ENCODE data around the gene RAVER1. TPM values are rescaled to one million over a fixed set of nuclear protein-coding genes. Genes with fewer than 3 reads are reported as not detected.

RAVER1 gene
- total and polyA plus RNA-seq, 9 of the 15 experiments (the other 6 are each of a cell fraction or from before 2014, with no cell fraction given) = 0.06 to 113 (median 7.0) TPM

DNA sequence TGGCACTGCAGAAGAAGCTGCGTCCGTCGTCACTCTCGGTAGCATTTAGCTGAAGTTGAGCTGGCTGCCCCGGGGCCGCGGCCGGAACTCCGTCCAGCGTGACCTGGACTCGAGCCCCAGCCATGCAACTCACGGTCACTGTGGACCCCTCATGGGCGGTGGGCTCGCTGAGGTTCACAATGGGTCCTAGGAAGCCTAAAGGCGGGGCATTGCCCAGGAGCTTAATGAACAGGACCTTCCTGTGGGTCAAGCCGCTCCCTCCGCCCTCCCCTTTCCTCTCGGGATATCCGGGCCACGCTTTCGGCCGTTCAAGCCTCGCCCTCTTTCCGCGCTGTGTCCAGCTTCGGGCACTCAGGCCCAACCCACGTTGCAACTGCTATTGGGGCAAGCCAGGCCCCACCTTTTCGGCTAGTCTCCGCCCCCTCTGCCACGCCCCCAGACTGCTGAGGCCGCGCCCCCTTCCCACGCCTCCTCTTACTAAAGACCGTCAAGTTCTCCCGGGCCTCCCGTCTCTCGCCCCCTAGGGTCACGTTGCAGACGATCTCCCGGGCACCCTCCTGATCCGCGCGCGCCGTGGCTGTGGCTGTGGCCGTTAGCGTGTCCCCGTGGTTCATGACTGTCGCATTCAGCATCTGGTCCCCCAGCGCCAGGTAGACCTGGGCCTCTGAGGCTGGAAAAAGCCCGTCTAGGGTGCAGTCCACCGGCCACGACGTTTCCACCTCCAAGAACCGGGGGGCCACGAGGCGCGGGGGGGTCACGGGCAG lies 1.4 kb upstream of the RAVER1 start (continued):
- TF ChIP-seq COPS2 (conservative IDR thresholded peaks at IDR 0.05) = no peak
- TF ChIP-seq, protein P1, sequence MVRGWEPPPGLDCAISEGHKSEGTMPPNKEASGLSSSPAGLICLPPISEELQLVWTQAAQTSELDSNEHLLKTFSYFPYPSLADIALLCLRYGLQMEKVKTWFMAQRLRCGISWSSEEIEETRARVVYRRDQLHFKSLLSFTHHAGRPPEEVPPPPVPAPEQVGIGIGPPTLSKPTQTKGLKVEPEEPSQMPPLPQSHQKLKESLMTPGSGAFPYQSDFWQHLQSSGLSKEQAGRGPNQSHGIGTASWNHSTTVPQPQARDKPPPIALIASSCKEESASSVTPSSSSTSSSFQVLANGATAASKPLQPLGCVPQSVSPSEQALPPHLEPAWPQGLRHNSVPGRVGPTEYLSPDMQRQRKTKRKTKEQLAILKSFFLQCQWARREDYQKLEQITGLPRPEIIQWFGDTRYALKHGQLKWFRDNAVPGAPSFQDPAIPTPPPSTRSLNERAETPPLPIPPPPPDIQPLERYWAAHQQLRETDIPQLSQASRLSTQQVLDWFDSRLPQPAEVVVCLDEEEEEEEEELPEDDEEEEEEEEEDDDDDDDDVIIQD (CRISPR knock-in tag; IDR thresholded peaks at IDR 0.05) = no peak
- no peak for TF ChIP-seq KAT7 (CRISPR knock-in tag; IDR thresholded peaks at IDR 0.05; ENCODE audit: borderline replicate concordance)
- no peak for TF ChIP-seq RCOR1 (IDR thresholded peaks at IDR 0.05; ENCODE audit: borderline replicate concordance in 1 of 2, low read depth in 2 of 2, low read length in 2 of 2)
- TF ChIP-seq, protein P2, sequence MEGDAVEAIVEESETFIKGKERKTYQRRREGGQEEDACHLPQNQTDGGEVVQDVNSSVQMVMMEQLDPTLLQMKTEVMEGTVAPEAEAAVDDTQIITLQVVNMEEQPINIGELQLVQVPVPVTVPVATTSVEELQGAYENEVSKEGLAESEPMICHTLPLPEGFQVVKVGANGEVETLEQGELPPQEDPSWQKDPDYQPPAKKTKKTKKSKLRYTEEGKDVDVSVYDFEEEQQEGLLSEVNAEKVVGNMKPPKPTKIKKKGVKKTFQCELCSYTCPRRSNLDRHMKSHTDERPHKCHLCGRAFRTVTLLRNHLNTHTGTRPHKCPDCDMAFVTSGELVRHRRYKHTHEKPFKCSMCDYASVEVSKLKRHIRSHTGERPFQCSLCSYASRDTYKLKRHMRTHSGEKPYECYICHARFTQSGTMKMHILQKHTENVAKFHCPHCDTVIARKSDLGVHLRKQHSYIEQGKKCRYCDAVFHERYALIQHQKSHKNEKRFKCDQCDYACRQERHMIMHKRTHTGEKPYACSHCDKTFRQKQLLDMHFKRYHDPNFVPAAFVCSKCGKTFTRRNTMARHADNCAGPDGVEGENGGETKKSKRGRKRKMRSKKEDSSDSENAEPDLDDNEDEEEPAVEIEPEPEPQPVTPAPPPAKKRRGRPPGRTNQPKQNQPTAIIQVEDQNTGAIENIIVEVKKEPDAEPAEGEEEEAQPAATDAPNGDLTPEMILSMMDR (IDR thresholded peaks at IDR 0.05 in 2 of 3, conservative IDR thresholded peaks at IDR 0.05 in 1 of 3; ENCODE audit: insufficient read depth in 2 of 3, low read depth in 1 of 3, low read length in 3 of 3) = peak; percentile 38 to 39 (median 38); a peak in 4 of 6 replicates
- TF ChIP-seq SRSF1 (IDR thresholded peaks at IDR 0.05; ENCODE audit: low read depth, low read length) = no peak
- TF ChIP-seq, protein P3, sequence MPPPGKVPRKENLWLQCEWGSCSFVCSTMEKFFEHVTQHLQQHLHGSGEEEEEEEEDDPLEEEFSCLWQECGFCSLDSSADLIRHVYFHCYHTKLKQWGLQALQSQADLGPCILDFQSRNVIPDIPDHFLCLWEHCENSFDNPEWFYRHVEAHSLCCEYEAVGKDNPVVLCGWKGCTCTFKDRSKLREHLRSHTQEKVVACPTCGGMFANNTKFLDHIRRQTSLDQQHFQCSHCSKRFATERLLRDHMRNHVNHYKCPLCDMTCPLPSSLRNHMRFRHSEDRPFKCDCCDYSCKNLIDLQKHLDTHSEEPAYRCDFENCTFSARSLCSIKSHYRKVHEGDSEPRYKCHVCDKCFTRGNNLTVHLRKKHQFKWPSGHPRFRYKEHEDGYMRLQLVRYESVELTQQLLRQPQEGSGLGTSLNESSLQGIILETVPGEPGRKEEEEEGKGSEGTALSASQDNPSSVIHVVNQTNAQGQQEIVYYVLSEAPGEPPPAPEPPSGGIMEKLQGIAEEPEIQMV (tag; conservative IDR thresholded peaks at IDR 0.05; ENCODE audit: low read depth) = no peak
- no peak for TF ChIP-seq DMBX1 (CRISPR knock-in tag; IDR thresholded peaks at IDR 0.05; ENCODE audit: borderline replicate concordance)
- TF ChIP-seq, protein P4, sequence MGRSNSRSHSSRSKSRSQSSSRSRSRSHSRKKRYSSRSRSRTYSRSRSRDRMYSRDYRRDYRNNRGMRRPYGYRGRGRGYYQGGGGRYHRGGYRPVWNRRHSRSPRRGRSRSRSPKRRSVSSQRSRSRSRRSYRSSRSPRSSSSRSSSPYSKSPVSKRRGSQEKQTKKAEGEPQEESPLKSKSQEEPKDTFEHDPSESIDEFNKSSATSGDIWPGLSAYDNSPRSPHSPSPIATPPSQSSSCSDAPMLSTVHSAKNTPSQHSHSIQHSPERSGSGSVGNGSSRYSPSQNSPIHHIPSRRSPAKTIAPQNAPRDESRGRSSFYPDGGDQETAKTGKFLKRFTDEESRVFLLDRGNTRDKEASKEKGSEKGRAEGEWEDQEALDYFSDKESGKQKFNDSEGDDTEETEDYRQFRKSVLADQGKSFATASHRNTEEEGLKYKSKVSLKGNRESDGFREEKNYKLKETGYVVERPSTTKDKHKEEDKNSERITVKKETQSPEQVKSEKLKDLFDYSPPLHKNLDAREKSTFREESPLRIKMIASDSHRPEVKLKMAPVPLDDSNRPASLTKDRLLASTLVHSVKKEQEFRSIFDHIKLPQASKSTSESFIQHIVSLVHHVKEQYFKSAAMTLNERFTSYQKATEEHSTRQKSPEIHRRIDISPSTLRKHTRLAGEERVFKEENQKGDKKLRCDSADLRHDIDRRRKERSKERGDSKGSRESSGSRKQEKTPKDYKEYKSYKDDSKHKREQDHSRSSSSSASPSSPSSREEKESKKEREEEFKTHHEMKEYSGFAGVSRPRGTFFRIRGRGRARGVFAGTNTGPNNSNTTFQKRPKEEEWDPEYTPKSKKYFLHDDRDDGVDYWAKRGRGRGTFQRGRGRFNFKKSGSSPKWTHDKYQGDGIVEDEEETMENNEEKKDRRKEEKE (IDR thresholded peaks at IDR 0.05; ENCODE audit: borderline replicate concordance in 1 of 2, control insufficient read depth in 1 of 2, low read depth in 2 of 2, low read length in 1 of 2) = no peak
- TF ChIP-seq, protein P5, sequence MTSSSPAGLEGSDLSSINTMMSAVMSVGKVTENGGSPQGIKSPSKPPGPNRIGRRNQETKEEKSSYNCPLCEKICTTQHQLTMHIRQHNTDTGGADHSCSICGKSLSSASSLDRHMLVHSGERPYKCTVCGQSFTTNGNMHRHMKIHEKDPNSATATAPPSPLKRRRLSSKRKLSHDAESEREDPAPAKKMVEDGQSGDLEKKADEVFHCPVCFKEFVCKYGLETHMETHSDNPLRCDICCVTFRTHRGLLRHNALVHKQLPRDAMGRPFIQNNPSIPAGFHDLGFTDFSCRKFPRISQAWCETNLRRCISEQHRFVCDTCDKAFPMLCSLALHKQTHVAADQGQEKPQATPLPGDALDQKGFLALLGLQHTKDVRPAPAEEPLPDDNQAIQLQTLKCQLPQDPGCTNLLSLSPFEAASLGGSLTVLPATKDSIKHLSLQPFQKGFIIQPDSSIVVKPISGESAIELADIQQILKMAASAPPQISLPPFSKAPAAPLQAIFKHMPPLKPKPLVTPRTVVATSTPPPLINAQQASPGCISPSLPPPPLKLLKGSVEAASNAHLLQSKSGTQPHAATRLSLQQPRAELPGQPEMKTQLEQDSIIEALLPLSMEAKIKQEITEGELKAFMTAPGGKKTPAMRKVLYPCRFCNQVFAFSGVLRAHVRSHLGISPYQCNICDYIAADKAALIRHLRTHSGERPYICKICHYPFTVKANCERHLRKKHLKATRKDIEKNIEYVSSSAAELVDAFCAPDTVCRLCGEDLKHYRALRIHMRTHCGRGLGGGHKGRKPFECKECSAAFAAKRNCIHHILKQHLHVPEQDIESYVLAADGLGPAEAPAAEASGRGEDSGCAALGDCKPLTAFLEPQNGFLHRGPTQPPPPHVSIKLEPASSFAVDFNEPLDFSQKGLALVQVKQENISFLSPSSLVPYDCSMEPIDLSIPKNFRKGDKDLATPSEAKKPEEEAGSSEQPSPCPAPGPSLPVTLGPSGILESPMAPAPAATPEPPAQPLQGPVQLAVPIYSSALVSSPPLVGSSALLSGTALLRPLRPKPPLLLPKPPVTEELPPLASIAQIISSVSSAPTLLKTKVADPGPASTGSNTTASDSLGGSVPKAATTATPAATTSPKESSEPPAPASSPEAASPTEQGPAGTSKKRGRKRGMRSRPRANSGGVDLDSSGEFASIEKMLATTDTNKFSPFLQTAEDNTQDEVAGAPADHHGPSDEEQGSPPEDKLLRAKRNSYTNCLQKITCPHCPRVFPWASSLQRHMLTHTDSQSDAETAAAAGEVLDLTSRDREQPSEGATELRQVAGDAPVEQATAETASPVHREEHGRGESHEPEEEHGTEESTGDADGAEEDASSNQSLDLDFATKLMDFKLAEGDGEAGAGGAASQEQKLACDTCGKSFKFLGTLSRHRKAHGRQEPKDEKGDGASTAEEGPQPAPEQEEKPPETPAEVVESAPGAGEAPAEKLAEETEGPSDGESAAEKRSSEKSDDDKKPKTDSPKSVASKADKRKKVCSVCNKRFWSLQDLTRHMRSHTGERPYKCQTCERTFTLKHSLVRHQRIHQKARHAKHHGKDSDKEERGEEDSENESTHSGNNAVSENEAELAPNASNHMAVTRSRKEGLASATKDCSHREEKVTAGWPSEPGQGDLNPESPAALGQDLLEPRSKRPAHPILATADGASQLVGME (CRISPR knock-in tag; IDR thresholded peaks at IDR 0.05) = no peak
- no peak for TF ChIP-seq PHTF2 (CRISPR knock-in tag; IDR thresholded peaks at IDR 0.05)

Measured in K562 (cell line).